ENCODE measurements around the gene CALML6.
"Not testable (repeated sequence)": the region's sequence is repeated elsewhere in the genome, so short reads cannot be mapped to it uniquely, and the experiment has no call there.

Gene CALML6

GRCh38 chr1:1926346-1926811, 11.3 kb downstream of the CALML6 start:
- no peak for DNase-seq

GRCh38 chr1:1926886-1927660, 12.0 kb downstream of the CALML6 start:
- no peak for DNase-seq

GRCh38 chr1:1927751-1928150, 12.7 kb downstream of the CALML6 start:
- DNase-seq: no peak

- no peak for DNase-seq
These were observed 13.4 kb downstream of the CALML6 start for GRCh38 chr1:1928231-1929101.

GRCh38 chr1:1929102-1929638, 14.1 kb downstream of the CALML6 start:
- no peak for DNase-seq

GRCh38 chr1:1929639-1930545, 14.8 kb downstream of the CALML6 start:
- DNase-seq: no peak

GRCh38 chr1:1934848-1935247, 19.8 kb downstream of the CALML6 start:
- not testable (repeated sequence) for DNase-seq

GRCh38 chr1:1937061-1937460, 22.0 kb downstream of the CALML6 start:
- DNase-seq: no peak

GRCh38 chr1:1937549-1938275, 22.7 kb downstream of the CALML6 start:
- DNase-seq: no peak

GRCh38 chr1:1938276-1938573, 23.2 kb downstream of the CALML6 start:
- no peak for DNase-seq

- DNase-seq: no peak
These were observed 23.7 kb downstream of the CALML6 start for GRCh38 chr1:1938613-1939295.

- DNase-seq: no peak
These were observed 24.4 kb downstream of the CALML6 start for GRCh38 chr1:1939296-1940122.

GRCh38 chr1:1940123-1940425, 25.0 kb downstream of the CALML6 start:
- no peak for DNase-seq

- no peak for DNase-seq
These were observed 26.3 kb downstream of the CALML6 start for GRCh38 chr1:1941211-1941841.

- no peak for DNase-seq
These were observed 27.1 kb downstream of the CALML6 start for GRCh38 chr1:1941868-1942752.

GRCh38 chr1:1942753-1943656, 27.9 kb downstream of the CALML6 start:
- no peak for DNase-seq

GRCh38 chr1:1943834-1944570, 28.9 kb downstream of the CALML6 start:
- DNase-seq: peak; percentile 28 to 55 (median 54)

Measured in NCI-H1417 (cell line).